HPDE6-E6E7 (cell line): ENCODE results near the gene USP31.
A peak's percentile ranks its signal among the peaks of the same experiment; 100 is the strongest.

Experiments used
- DNase-seq: peaks from one replicate; pipeline ENCODE4 v3.0.0; 2011; ENCODE audit warnings: missing footprints; ENCODE audit errors: extremely low spot score

The USP31 gene

DNA sequence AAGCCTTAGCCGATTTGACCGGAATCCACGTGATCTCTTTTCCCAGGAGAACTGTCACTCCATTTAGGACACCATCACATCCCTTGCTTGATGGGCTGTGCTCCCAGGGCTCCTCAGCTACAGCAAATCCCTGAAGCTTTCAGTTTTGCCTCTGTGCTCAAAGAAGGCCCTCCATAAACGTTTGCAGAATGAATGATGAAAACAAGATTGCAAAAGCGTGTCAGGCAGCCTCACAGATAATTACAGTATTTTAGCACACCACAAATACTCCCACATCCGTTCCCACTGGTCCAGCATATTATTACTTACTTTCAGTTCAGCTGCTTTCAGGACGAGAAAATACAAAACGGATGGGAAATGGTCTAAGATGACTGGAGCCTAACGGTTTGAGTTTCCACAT lies 84.6 kb downstream of the USP31 start:
- no peak for DNase-seq

DNA sequence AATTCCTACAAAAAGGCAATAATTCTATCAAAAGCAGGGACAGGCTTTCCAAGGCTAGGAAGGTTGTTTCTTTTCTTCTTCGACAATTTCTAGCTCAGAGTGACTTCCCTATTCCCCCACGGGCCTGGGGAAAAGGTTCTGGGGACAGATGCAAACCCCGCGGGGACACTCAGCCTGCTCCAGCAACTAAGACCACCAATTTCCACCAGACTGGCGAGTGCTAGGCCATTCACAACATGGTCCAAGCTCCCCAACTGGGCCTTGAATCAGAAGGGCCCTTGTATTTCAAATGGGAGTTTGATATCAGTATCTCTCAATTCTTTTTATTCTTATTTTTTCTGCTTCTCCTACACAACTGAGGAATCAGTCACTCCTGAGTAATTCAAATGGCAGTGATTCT lies 86.7 kb downstream of the USP31 start:
- DNase-seq: no peak

DNA sequence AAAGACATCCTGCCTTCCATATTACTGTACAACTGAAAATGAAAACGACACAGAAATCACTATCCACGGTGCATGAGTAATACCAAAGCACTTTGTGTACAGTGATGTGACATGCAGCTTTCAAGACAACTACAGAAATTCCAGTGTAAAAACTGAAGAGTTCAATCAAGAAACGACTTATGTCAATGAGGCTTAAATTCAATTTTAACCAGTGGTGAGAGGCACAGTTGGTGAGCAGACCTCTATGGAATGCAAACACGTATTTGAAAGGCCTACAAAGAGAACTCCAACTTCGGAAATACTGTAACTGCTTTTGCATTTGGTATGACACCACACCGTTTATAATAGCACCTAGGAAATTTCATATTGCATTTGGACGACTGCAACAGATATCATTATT lies 87.6 kb downstream of the USP31 start:
- DNase-seq: no peak

DNA sequence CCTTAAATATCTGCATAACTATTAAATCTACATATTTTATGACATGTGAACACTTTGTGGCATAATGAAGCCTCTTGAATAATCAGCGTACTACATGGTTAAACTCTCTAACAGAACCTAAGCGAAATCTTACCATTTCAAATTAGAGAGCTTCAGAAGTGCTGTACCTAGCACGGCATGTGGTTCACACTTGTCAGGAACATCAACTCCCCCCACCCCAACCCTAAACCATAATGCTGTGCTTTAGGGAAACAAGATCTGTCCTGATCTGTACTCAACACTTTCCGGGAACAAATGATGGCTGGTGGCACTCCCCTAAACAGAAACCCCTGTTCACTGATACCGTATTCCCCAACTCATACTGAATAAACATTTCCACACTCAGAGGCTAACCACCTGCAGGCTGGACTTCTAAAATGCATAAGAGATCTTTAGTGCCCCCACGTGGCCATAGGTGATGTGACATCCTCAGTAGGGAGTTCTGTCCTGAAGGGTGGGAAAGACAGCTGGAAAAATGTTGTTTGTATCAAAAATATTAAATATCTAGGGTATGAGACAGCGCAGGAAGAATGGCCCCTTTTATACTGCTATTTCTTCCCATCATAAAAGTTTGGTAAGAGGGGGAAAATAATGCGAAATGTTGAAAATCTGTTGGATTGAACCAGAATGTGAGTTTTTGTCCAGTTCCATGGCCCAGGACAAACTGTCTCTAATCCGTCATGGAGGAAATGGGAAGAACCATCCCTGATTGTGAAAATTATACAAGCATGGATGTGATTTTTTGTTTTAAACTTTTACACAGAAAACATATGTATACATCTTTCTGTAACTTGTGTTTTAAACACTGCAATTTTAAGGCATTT lies 88.6 kb downstream of the USP31 start:
- peak; percentile 65 for DNase-seq

DNA sequence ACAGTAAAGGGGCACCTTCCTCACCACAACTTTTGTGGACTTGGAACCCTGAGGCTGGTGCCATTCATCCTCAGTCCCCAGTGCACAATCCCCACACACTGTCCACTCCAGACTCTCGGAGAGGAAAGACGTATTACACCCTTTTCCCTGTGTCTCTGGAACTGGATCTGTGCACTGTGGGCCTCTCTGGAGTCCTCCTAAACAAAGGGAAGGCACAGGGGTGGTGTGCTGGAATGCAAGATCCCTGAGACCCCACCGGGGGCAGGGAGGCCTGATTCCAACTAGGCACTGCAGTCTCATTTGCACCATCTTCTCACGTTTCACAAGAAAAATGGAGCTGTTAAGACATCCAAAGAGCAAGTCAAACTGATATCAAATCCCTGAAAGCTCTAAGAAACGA lies 89.8 kb downstream of the USP31 start:
- no peak for DNase-seq

DNA sequence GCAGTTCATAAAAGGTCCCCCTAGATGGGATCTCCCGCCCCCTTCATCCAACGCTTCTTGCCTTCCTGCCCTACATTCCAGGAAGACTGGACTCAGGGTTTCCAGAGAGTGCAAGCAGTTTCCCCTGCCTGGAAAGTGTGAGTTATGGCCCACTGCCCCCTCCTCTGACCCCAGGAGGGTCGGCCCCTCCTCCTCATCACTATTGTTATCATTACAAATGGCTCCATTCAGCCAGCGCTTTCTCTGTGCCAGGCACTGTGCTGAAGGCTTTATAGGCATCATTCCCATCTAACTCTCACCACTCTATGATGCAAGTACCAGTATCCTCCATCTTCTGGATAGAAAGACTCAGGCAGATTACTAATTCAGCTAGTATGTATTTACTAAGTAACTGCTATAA lies 90.7 kb downstream of the USP31 start:
- no peak for DNase-seq

DNA sequence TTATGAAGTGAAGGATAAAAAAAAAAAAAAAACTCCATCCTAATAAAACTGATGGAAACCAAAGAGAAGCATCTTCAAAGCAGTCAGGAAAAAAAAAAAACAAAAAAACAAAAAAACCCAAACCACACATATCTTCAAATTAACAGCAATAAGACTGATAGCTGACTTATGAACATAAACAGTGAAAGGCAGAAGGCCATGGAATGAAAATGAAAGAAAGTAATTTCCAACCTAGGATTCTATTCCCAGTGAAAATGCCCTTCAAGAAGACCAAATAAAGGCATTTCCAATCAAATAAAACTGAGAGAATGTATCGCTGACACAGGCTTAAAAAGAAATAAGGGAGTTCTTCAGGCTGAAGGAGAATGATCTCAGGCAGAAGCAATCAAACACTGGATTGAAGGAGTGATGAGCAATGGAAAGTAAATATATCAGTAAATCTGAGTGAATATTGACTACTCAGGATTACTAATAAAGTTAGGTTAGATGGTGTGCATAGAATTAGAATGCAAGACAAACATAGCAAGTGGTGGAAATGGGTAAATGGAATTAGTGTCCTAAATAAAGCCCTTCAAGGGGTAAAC lies 92.1 kb downstream of the USP31 start:
- DNase-seq: no peak

DNA sequence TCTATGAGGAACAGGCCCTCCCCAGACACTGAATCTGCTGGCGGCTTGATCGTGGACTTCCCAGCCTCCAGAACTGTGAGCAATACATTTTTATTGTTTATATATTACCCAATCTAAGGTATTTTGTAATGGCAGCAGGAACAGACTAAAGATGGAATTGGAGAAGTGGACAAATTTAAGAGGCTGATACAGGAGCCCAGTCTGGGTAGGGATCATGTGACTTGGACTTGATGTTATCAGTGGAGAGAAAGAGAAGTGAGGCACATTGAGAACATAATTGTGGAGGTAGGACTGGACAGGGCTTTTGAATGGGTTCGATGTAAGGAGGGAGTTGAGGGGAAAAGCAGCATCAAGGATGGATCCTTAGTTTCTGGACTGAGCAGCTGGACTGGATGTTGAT lies 93.8 kb downstream of the USP31 start:
- no peak for DNase-seq

DNA sequence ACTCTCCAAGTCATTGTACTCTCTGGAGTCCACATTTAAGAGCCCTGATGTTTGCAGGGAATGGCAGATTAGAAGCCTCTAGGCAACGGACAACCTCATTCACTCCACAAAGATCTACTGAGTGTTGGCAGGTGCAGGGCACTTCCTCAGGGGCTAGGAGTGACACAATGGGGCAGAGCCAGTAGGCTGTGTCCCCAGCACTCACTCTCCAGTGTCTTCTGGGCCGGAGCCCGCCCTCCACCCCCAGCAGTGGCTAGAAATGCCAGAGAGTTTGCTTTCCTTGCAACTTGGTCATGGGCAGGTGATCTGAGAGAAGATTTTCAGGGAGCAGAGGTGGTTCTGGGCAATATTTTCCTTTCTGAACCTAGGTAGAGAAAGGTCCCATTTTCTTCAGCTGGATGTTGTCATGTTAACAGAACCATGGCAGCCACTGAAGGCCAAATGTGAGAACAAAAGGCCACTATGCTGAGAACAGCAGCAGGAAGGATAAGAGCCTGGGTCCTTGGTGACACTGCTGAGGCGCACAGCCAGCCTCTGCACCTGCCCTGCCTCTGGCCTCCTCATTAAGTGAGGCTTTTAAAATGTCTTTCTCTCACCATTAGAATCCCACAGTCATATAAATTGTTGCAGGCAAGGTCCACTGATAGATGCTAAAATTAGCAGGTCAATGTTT lies 96.2 kb downstream of the USP31 start:
- no peak for DNase-seq

DNA sequence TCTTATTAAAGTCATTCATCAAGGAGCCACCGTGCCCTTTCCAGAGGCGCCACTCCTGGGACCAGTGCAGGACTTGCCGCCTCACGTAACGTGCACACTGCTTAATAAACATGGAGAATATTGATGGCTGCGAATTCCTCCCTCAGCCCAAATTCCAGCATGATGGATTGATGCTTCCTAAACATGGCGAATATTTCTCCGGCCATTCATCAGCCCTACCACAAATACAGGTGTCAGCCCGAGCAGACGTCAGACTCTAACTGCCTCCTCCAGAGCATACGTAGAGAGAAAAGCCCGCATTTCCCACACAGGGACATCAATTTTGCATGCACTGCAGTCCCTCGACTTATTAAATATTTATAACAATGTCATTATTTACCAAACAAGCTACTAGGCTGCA lies 97.0 kb downstream of the USP31 start:
- no peak for DNase-seq

DNA sequence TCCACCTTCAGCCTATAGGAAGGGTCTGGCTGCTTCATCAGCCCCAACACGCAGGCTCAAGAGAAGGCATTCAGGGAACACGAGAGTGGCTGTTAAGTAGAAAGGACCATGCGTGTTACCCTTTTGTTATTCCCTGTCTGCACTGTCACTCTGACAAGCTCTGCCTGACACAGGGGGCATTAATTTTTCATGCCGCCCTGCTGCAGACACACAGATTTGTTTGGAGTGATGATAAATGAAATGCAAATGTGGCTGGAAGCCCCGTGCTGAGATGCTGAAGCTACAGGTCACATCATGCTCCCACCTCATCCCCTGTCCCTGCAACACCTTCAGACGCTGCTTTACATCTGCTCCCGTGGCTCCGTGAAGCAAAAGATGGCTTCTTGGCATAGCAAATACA lies 97.7 kb downstream of the USP31 start:
- DNase-seq: no peak

DNA sequence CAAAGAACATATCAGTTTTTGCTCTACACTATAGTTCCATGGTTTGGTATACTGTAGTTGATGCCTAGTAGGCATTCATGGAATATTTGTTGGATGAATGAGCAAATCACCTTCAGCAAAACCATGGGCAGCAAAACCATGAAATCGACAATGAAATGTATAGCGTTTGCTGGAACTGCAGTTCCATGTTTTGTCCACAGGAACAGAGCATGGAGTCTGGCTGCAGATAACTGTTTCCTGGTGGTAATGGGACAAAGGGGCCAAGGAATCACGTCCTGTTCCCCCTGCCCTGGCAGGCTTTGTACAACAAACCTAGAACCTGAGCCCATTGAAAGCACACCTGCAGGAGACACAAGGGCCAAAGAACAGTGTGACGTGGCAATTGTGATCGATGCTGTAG lies 101.1 kb downstream of the USP31 start:
- DNase-seq: no peak

DNA sequence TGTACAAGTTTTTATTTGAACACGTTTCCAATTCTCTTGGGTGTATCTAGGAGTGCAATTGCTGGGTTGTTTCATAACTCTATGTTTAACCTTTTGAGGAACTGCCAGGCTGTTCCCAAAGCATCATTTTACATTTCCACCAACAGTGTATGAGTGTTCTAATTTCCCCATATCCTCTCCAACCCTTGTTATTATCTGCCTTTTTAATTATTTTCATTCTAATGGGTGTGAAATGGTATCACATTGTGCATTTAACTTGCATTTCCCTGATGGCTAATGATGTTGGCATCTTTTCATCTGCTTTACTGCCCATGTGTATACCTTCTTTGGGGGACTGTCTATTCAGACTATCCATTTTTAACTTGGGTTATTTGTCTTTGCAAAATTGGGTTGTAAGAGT lies 104.2 kb downstream of the USP31 start:
- DNase-seq: no peak

DNA sequence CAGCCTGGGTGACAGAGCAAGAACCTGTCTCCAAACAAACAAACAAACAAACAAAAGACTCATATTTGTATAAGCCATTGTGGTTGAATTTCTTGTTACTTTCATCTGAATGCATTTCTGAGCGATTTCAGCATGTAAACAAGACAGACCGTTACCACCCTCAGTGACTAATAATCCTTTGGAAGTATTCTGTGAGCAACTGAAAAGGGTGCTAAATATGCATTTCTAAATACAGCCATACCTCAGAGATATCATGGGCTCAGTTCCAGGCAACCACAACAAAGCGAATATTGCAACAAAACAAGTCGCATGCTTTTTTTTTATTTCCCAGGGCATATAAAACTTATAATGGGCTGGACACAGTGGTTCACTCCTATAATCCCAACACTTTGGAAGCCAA lies 109.0 kb downstream of the USP31 start:
- DNase-seq: no peak

DNA sequence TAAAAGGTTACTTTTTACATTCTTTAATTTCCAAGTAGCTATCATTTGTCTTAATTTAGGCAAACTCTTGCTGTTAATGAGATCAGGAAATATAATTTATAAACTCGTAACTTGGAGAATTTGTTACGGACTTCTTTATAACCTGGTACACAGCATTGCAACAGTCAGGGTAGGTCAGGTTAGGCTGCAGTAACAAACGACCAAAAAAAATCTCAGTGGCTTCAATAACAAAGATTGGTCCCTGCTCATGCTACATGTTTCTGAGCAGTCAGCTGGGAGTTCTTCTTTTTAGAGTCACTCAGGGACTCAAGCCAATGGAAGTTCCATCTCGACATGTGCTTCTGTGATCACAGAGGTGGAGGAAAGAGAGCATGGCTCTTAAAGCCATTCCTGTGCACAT lies 110.1 kb downstream of the USP31 start:
- no peak for DNase-seq

DNA sequence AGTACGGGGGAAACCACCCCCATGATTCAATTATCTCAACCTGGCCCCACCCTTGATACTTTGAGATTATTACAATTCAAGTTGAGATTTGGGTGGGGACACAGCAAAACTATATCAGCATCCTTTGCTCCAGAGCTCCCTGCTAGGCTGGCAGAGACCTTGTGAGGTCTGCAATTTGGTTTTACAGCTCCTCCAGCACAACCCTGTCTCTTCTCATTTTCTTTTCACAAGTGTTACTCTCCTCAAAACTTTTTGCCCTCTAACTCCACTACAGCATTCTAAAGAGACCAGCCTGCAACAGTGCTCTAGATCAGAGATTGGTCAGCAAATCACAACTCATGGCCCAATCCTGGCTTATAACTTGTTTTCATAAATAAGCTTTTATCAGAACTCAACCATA lies 114.0 kb downstream of the USP31 start:
- DNase-seq: no peak

DNA sequence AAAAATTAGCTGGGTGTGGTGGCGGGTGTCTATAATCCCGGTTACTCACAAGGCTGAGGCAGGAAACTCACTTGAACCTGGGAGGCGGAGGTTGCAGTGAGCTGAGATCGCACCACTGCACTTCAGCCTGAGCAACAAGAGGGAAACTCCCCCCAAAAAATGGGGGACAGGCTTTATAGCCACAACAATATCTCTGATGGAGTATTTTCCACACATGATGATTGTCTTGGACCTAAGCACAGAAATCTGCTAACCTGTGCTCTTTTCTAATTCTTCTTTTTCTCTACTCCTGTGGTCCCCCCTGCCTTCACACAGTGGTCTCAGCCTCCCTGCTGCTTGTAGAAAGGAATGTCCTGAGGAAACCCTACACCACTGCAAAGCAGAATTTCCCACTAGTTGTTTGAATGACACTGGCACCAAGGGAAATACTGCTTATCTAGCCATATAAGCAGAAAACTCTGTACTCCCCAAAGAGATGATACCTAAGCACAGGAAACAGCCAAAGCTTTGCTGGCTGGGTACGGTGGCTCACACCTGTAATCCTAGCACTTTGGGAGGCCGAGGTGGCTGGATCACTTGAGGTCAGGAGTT lies 117.6 kb downstream of the USP31 start:
- DNase-seq: no peak

DNA sequence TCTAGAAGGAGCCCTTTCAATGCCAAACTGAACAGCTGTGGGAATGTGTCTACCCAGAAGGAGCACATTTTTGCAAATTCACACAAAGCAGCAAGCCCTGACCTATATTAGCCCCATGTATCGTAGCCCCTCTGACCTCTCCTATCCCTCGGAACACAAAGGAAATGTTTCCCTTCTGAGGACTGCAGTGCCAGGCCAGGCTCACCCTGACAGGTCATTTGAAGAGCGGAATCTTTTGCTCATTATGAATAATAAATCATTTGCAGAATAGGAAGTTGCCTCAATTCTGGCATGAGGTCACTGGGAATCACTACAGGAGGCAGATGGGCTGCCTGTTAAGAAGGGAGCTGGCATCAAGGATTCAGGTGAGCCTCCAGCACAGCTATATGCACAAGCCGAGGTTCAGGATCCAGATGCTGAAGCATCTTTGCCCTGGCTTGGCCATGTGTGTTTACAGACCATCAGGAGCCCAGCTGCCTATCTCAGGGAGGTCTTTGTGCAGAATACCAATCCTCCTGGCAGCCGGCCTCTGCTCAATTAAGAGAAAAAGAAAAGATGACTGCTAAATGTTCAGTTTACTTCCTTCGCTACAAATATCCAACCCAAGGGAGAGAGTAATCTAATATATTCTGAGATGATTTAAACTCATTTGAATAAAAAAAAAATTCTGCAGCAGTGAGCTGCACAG lies 119.4 kb downstream of the USP31 start:
- DNase-seq: no peak

DNA sequence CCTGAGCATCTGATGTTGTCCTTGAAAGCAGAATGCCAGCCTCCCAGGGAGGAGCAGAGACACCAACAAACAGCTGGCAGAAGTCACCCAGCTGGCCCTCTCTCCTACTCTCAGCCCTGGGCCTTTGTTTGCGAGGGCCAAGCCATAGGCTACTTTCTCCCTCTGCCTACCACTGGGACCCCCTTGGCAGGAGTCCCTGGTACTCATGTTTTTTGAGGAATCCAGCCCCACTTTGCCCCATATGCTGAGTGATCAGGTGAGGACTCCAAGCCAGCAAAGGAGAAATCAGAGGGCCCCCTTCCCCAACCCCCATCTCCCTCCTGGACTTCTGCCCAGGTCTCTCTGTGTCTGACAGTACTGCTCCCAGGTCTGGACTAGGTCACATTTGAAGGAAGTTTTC lies 121.9 kb downstream of the USP31 start:
- DNase-seq: no peak

DNA sequence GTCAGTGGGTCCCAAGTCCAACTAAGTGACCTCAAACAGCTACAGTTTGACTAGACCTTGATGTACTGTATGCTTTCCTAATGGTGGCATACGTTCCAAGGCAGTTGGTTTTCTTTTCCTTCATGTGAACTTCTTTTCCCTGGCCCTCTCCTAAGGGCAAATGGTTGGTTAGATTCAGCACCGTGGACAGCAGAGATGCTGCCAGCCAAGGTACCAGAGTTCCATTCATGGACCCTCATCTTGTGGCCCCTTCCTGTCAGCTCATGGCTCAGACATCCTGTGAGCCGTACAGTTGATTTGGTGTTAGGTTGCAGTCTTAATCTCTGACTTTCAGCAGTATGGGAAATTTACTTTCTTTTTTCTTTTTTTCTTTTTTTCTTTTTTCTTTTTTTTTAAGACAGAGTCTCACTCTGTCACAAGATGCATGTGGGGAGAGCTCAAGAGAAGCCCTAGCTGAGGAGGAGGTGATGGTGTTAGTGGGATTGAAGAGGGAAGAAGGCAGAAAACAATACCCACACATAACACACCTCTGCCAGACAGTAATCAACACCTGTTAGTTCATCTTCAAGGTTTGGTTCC lies 122.4 kb downstream of the USP31 start:
- no peak for DNase-seq

DNA sequence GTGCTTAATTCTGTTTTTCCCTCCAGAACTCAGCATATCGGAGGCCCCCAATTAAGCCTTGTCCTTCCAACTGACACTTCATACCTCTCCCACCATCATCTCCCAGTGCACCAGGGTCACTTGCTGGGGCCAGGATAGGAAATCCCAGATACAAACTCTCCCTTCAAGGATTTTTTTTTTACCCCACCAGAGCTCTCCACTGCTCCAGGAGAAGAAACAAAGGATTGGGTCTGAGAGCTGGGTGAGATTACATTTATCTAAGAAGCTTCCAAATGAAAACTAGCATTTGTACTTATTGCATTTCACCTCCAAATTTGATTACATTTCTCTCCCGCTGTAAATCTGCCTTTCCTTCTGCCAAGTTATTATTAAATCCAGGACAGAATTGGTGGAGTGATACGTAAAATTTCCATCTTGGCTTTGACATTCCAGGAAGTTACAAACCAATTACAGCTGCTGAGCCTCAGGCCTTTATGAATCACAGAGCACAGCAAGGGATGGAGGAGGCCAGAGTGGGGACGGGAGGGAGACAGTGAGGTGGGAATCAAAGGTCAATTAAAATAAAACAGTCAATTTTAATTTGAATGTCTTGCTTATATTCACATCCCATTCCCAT lies 123.5 kb downstream of the USP31 start:
- DNase-seq: no peak
